Hepatocyte (in vitro differentiated cells): ENCODE data around the gene MMRN2. TPM values are rescaled to one million over a fixed set of nuclear protein-coding genes. Genes with fewer than 3 reads are reported as not detected.
A peak's percentile ranks its signal among the peaks of the same experiment; 100 is the strongest.

Experiments used
- DNase-seq: peaks from one replicate; pipeline ENCODE4 v3.0.0-alpha.2; 2016; ENCODE audit warnings: low spot score
- H2AFZ ChIP-seq: fragments of 200-600 bp; sonication (generic); 2 replicates; pipeline ENCODE4 v1.6.0; 2016; ENCODE audit warnings: antibody characterized with exemption, mild to moderate bottlenecking
- H3K27ac ChIP-seq: fragments of 200-600 bp; sonication (generic); 2 replicates; pipeline ENCODE4 v1.5.1; 2016; ENCODE audit warnings: mild to moderate bottlenecking
- H3K27me3 ChIP-seq: fragments of 200-600 bp; sonication (generic); 2 replicates; pipeline ENCODE4 v1.6.1; 2016
- H3K36me3 ChIP-seq: fragments of 200-600 bp; sonication (generic); replicated peaks from 2 replicates; pipeline ENCODE4 v1.5.1; 2016; ENCODE audit warnings: low read depth; ENCODE audit not compliant: insufficient read depth
- H3K4me1 ChIP-seq: fragments of 200-600 bp; sonication (generic); 2 replicates; pipeline ENCODE4 v1.5.1; 2016; ENCODE audit warnings: mild to moderate bottlenecking, moderate library complexity; ENCODE audit not compliant: insufficient read depth
- H3K4me2 ChIP-seq: fragments of 200-600 bp; sonication (generic); 2 replicates; pipeline ENCODE4 v1.6.0; 2016
- H3K4me3 ChIP-seq: fragments of 200-600 bp; sonication (generic); 2 replicates; pipeline ENCODE4 v1.5.1; 2016; ENCODE audit warnings: mild to moderate bottlenecking
- H3K79me2 ChIP-seq: fragments of 200-600 bp; sonication (generic); 2 replicates; pipeline ENCODE4 v1.6.0; 2017; ENCODE audit warnings: mild to moderate bottlenecking
- H3K9me2 ChIP-seq: fragments of 200-600 bp; sonication (generic); replicated peaks from 2 replicates; pipeline ENCODE4 v1.6.0; 2017; ENCODE audit warnings: mild to moderate bottlenecking; ENCODE audit not compliant: insufficient read depth
- H3K9me3 ChIP-seq: fragments of 200-600 bp; sonication (generic); 2 replicates; pipeline ENCODE4 v1.5.1; 2016; ENCODE audit warnings: low read depth, mild to moderate bottlenecking
- H4K20me1 ChIP-seq: fragments of 200-600 bp; sonication (generic); 2 replicates; pipeline ENCODE4 v1.6.0; 2016; ENCODE audit warnings: mild to moderate bottlenecking; ENCODE audit not compliant: insufficient read depth, poor library complexity, severe bottlenecking
- CTCF ChIP-seq: fragments of 200-600 bp; sonication (generic); IDR thresholded peaks from 2 replicates; pipeline ENCODE4 v1.5.1; 2016; ENCODE audit warnings: antibody characterized with exemption, mild to moderate bottlenecking; ENCODE audit not compliant: poor library complexity
- EZH2 ChIP-seq: fragments of 200-600 bp; sonication (generic); IDR thresholded peaks from 2 replicates; pipeline ENCODE4 v1.6.1; 2016; ENCODE audit warnings: antibody characterized with exemption, mild to moderate bottlenecking, borderline replicate concordance
- EZH2phosphoT487 ChIP-seq: fragments of 200-600 bp; sonication (generic); IDR thresholded peaks from one replicate; pipeline ENCODE4 v1.6.1; 2018; ENCODE audit warnings: antibody characterized with exemption, mild to moderate bottlenecking, low read depth, moderate library complexity; ENCODE audit not compliant: unreplicated experiment, severe bottlenecking
- WGBS: methylation state at CpG from one replicate; pipeline ENCODE4 v1.1.6; 2016; ENCODE audit warnings: low lambda C conversion rate; ENCODE audit errors: missing lambda C conversion rate; 5-methylcytosine and 5-hydroxymethylcytosine counted together
- polyA plus RNA-seq: library from polyadenylated mRNA; unstranded; fragments of >200 nt; fragmentation: Nextera tagmentation; extraction: Ambion mirVana; gene quantifications from 2 replicates; pipeline ENCODE4 v1.2.1, GENCODE V29; 2016
- total RNA-seq: library from RNA; depleted of rRNA; stranded (reverse); fragments of >200 nt; gene quantifications from 2 replicates; pipeline ENCODE4 v1.2.3, GENCODE V29; 2014

Gene MMRN2
- total and polyA plus RNA-seq, 2 experiments from 2014 or later, result 1.9 to 2.2 TPM

GRCh38 chr10:86967481-86967941 is 10.1 kb upstream of the MMRN2 start:
- Histone ChIP-seq H3K9me3 (no peaks in the 10 kb centered on the region), H3K4me1 (peaks cover 33% of the 10 kb centered on the region), H3K27me3 (no peaks in the 10 kb centered on the region), H4K20me1 (no peaks in the 10 kb centered on the region), H3K27ac (no peak overlapping the region), H3K4me3 (no peak overlapping the region), H3K79me2 (no peaks in the 10 kb centered on the region), H3K36me3 (no peaks in the 10 kb centered on the region), H3K4me2 (no peak overlapping the region), H2AFZ (no peak overlapping the region), H3K9me2 (no peaks in the 10 kb centered on the region)
- DNase-seq, result no peak
- WGBS, result 97% methylated on average over 7 of the region's 7 CpGs
- no peak for TF ChIP-seq EZH2
- no peak for TF ChIP-seq CTCF
- no peak for TF ChIP-seq EZH2phosphoT487

- peak overlapping the region; percentile 61 for H2AFZ ChIP-seq
- H3K9me3 ChIP-seq, result no peaks in the 10 kb centered on the region
- H3K27me3 ChIP-seq, result no peaks in the 10 kb centered on the region
- no peaks in the 10 kb centered on the region for H3K36me3 ChIP-seq
- no peaks in the 10 kb centered on the region for H3K79me2 ChIP-seq
- no peak for DNase-seq
- WGBS, result 74% methylated on average over 11 of the region's 11 CpGs
- no peaks in the 10 kb centered on the region for H4K20me1 ChIP-seq
- H3K9me2 ChIP-seq, result no peaks in the 10 kb centered on the region
- no peak overlapping the region for H3K4me3 ChIP-seq
- peaks cover 22% of the 10 kb centered on the region for H3K4me1 ChIP-seq
- TF ChIP-seq EZH2 (no peak), EZH2phosphoT487 (no peak), CTCF (no peak)
- no peak overlapping the region for H3K27ac ChIP-seq
- H3K4me2 ChIP-seq, result no peak overlapping the region
Measured at GRCh38 chr10:86965986-86966654, 8.7 kb upstream of the MMRN2 start.

- H3K27ac ChIP-seq, result no peak overlapping the region
- H3K79me2 ChIP-seq, result no peaks in the 10 kb centered on the region
- H3K4me3 ChIP-seq, result no peak overlapping the region
- no peak for DNase-seq
- no peaks in the 10 kb centered on the region for H3K9me2 ChIP-seq
- TF ChIP-seq CTCF (no peak), EZH2phosphoT487 (no peak), EZH2 (no peak)
- 90% methylated on average over 2 of the region's 2 CpGs for WGBS
- no peaks in the 10 kb centered on the region for H3K9me3 ChIP-seq
- no peaks in the 10 kb centered on the region for H4K20me1 ChIP-seq
- peaks cover 12% of the 10 kb centered on the region for H3K4me1 ChIP-seq
- no peak overlapping the region for H3K4me2 ChIP-seq
- H2AFZ ChIP-seq, result no peak overlapping the region
- no peaks in the 10 kb centered on the region for H3K36me3 ChIP-seq
- no peaks in the 10 kb centered on the region for H3K27me3 ChIP-seq
Measured at GRCh38 chr10:86964847-86965190, 7.4 kb upstream of the MMRN2 start.
